ENCODE results near the gene IRF8. TPM values are rescaled to one million over a fixed set of nuclear protein-coding genes. Genes with fewer than 3 reads are reported as not detected.

IRF8 gene, protein sequence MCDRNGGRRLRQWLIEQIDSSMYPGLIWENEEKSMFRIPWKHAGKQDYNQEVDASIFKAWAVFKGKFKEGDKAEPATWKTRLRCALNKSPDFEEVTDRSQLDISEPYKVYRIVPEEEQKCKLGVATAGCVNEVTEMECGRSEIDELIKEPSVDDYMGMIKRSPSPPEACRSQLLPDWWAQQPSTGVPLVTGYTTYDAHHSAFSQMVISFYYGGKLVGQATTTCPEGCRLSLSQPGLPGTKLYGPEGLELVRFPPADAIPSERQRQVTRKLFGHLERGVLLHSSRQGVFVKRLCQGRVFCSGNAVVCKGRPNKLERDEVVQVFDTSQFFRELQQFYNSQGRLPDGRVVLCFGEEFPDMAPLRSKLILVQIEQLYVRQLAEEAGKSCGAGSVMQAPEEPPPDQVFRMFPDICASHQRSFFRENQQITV
- total RNA-seq: not detected in 2 replicates

GRCh38 chr16:85898521-85899442 is at the start of gene IRF8:
Gene IRF8 (plus strand): TSS chr16:85899162. CDS start chr16:85903016, 3,854 bp downstream.

Other genes with a start within 250 kb of the IRF8 start
- gene GINS2, start 210.2 kb upstream of the IRF8 start, total RNA-seq: 3.4 and 4.7 TPM in 2 replicates
- 5.1 and 7.9 TPM in 2 replicates for gene C16orf74, start 148.1 kb upstream of the IRF8 start, total RNA-seq
- gene EMC8, start 99.6 kb upstream of the IRF8 start, total RNA-seq: 23.5 and 30.0 TPM in 2 replicates
- gene COX4I1, start 99.5 kb upstream of the IRF8 start, total RNA-seq: 519 and 538 TPM in 2 replicates